Measurements from ENCODE around the gene CKAP5. TPM values are rescaled to one million over a fixed set of nuclear protein-coding genes. Genes with fewer than 3 reads are reported as not detected.
"Not testable (repeated sequence)": the region's sequence is repeated elsewhere in the genome, so short reads cannot be mapped to it uniquely, and the experiment has no call there.

CKAP5 gene
- total RNA-seq, 1 donor from 2014 or later, result 78.8 TPM

- no peak for TF ChIP-seq CTCF (IDR thresholded peaks at IDR 0.05; ENCODE audit: borderline replicate concordance)
- Histone ChIP-seq H3K9me3 (replicated peaks) (no peaks in the 10 kb centered on the region), H3K4me3 (no peak overlapping the region), H3K4me1 (peaks cover 20% of the 10 kb centered on the region), H3K36me3 (peaks cover 15% of the 10 kb centered on the region), H3K27me3 (ENCODE audit: low read depth) (no peaks in the 10 kb centered on the region), H3K27ac (replicated peaks) (peak overlapping the region; percentile 91)
- intact Hi-C loops (cut with micrococcal nuclease), result no loop called here
- DNase-seq, result peak; percentile 64
Observed at GRCh38 chr11:46710821-46711269, 135.2 kb downstream of the CKAP5 start.

- H3K27ac ChIP-seq (replicated peaks), result peak overlapping the region; percentile 91
- intact Hi-C loops (cut with micrococcal nuclease); DNase-seq: not testable (repeated sequence)
Observed at GRCh38 chr11:46709351-46709750, 136.7 kb downstream of the CKAP5 start.

GRCh38 chr11:46706886-46707285 lies 139.2 kb downstream of the CKAP5 start:
- TF ChIP-seq CTCF (IDR thresholded peaks at IDR 0.05; ENCODE audit: borderline replicate concordance), result no peak
- intact Hi-C loops (cut with micrococcal nuclease), result no loop called here
- no peaks in the 10 kb centered on the region for H3K9me3 ChIP-seq (replicated peaks)
- H3K36me3 ChIP-seq, result peaks cover 54% of the 10 kb centered on the region
- peaks cover 31% of the 10 kb centered on the region for H3K4me1 ChIP-seq
- no peaks in the 10 kb centered on the region for H3K27me3 ChIP-seq (ENCODE audit: low read depth)
- no peak overlapping the region for H3K4me3 ChIP-seq
- no peak for DNase-seq
- H3K27ac ChIP-seq (replicated peaks), result no peak overlapping the region

More at GRCh38 chr11:46709351-46709750, 136.7 kb downstream of the CKAP5 start:
- H3K27me3 ChIP-seq (ENCODE audit: low read depth); H3K4me3 ChIP-seq; H3K9me3 ChIP-seq (replicated peaks): not testable (repeated sequence)
- H3K36me3 ChIP-seq, result peaks cover 30% of the 10 kb centered on the region
- H3K4me1 ChIP-seq, result peaks cover 20% of the 10 kb centered on the region

GRCh38 chr11:46705070-46705688 lies 140.9 kb downstream of the CKAP5 start:
- H3K36me3 ChIP-seq, result peaks cover 57% of the 10 kb centered on the region
- peaks cover 29% of the 10 kb centered on the region for H3K4me1 ChIP-seq
- DNase-seq, result no peak
- no peaks in the 10 kb centered on the region for H3K9me3 ChIP-seq (replicated peaks)
- no peak for TF ChIP-seq CTCF (IDR thresholded peaks at IDR 0.05; ENCODE audit: borderline replicate concordance)
- H3K27ac ChIP-seq (replicated peaks), result no peak overlapping the region
- H3K4me3 ChIP-seq, result no peak overlapping the region
- no peaks in the 10 kb centered on the region for H3K27me3 ChIP-seq (ENCODE audit: low read depth)
- intact Hi-C loops (cut with micrococcal nuclease), result no loop called here

- intact Hi-C loops (cut with micrococcal nuclease), result no loop called here
- TF ChIP-seq CTCF (IDR thresholded peaks at IDR 0.05; ENCODE audit: borderline replicate concordance), result no peak
- Histone ChIP-seq H3K27ac (replicated peaks) (peak overlapping the region; percentile 96), H3K4me3 (peak overlapping the region; percentile 89), H3K4me1 (peaks cover 68% of the 10 kb centered on the region), H3K36me3 (peaks cover 46% of the 10 kb centered on the region), H3K27me3 (ENCODE audit: low read depth) (no peaks in the 10 kb centered on the region), H3K9me3 (replicated peaks) (no peaks in the 10 kb centered on the region)
- no peak for DNase-seq
Observed at GRCh38 chr11:46701078-46701654, 144.9 kb downstream of the CKAP5 start.

All from left ventricle myocardium inferior (tissue), 1 donor.